Urothelium cell line (cell line): Measurements from ENCODE around the gene CACNG5.

Experiments used
- DNase-seq: peaks from one replicate; pipeline ENCODE4 v3.0.0; 2011; ENCODE audit warnings: low spot score, mixed read lengths
- FAIRE-seq: peaks from 2 replicates; lab custom pipeline; 2011; peaks lifted over from hg19 to GRCh38; lab: Jason Lieb, UNC

Gene CACNG5

GRCh38 chr17:66848496-66848895 is 13.6 kb downstream of the CACNG5 start:
- DNase-seq (no peak), FAIRE-seq (no peak)

- DNase-seq (no peak), FAIRE-seq (no peak)
Observed at GRCh38 chr17:66849032-66849655, 14.2 kb downstream of the CACNG5 start.

- FAIRE-seq (no peak), DNase-seq (no peak)
Observed at GRCh38 chr17:66849851-66850580, 15.1 kb downstream of the CACNG5 start.

DNA sequence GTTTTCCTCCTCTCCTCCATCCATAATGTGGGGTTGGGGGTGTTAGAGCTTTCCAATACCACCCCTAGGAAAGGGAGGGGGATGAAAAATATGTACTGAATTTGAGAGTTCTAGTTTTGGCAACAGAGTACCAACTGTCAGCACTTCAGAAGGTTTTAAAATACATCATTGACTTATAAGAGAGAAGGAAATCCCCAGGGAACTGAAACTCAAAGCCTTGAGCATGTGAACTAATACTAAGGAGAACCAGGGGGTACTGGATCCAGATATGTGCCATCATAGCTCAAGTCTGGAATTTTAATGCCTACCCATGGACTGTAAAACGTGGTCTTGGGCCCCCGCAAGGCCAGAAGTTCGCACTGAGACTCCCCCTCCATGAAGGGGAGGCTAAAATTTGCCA is 15.8 kb downstream of the CACNG5 start:
- DNase-seq (no peak), FAIRE-seq (no peak)

GRCh38 chr17:66855204-66855603 is 20.3 kb downstream of the CACNG5 start:
- FAIRE-seq (no peak), DNase-seq (no peak)

DNA sequence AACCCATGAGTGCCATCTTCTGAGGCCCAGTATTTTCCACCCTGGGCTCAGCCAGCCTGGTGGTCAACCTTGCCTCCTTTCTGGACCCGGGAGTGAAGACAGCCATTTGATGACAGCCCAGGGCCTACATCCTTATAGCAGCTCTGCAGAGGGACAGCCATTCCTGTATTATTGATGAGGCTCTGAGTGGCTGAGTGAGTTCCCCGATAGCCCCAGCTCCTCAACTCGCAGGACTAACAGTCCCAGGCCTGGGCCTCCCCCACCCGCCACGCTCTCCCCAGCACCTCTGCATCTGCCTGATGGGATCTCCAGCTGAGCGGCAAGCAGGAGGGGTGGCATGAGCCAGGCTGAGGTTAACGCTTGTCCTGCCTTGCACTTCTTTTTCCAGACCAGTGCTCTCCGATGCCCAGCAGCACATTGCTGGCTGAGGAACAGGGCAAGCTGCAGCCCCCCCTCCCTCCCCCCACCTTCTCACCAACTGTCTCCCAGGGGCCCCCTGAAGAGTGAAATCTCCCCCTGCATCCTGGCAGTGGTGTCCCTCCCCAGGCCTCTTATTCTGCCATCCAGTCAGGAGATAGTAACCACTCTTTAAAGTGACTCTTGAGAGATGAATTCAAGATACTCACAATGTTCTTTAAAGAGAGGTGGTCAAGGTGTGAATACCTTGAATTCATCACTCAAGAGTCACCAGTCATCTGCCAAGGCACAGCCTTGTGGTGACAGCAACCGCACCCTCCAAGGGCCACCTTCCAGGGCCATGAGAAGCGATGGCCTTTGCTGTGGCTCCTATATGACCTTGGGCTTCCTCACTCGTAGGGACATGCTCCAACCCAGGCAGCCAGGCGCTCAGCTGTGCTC is 23.5 kb downstream of the CACNG5 start:
- no peak for DNase-seq
- FAIRE-seq = no peak

- FAIRE-seq = no peak
Observed at GRCh38 chr17:66859353-66859752, 24.4 kb downstream of the CACNG5 start.

DNA sequence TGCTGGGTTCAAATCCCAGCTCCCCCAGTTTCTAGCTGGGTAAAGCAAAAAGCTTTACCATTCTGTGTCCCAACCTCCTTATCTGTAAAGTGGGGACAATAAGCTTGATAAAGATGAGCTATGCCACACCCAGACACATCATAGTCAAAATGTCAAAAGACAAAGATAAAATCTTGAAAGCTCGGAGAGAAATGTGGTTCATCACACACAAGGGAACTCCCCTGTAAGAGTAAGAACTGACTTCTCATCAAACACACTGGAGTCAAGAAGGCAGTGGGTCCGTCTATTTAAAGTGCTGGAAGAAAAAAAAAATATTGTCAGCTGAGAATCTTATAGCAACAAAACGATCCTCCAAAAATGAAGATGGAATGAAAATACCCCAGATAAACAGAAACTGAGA is 25.3 kb downstream of the CACNG5 start:
- FAIRE-seq (no peak), DNase-seq (no peak)

More at GRCh38 chr17:66859353-66859752, 24.4 kb downstream of the CACNG5 start:
- no peak for DNase-seq

GRCh38 chr17:66863820-66864219 is 28.9 kb downstream of the CACNG5 start:
- DNase-seq (no peak), FAIRE-seq (peak; percentile 35)

- no peak for FAIRE-seq
- DNase-seq = no peak
Observed at GRCh38 chr17:66865151-66865550, 30.2 kb downstream of the CACNG5 start.

DNA sequence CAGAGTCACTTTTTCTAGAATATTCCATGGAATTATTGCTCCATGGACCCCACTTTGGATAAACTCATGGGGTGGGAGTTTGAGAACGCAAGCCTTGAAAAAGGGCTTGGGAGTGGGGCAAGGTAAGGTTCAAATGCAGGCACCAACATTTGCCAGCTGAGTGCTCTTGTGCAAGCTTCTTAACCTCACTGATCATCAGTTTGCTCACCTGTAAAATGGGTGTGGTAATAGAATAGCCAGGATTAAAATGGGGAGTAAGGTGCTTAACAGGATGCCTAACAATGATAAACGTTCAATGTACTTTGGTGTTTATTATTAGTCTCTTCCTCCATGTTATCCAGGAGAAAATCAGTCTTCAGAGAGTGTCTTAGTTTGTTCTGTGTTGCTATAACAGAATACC is 39.0 kb downstream of the CACNG5 start:
- DNase-seq = no peak
- no peak for FAIRE-seq

DNA sequence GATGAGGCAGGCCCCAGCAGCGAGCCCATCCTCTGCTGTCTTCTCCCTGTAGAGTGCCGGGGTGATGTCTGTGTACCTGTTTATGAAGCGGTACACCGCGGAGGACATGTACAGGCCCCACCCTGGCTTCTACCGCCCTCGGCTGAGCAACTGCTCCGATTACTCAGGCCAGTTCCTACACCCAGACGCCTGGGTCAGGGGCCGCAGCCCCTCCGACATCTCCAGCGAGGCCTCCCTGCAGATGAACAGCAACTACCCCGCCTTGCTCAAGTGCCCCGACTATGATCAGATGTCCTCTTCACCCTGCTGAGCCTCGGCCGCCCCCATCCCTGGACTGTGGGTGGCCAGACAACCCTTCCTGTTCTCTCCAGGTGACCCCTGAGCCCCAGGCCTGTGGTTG is 50.0 kb downstream of the CACNG5 start:
- no peak for FAIRE-seq
- DNase-seq = no peak

DNA sequence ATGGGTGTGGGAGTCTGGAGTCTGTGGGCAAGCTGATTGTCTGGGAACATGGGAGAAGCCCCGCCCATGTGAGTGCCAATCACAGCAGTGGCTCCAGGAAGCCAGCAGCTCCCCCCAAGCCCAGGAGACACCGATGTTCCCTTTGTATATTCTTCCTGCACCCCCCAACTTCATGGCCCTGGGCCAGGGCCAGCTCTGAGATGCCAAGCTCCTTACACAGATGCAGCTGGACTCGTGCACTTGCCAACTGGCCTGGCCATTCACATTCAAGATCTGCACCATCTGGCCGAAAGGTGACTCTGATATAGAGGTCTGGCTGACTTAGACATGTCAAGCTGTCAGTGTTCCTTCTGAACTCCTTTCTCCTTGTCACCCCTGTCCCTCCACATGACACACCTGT is 50.5 kb downstream of the CACNG5 start:
- FAIRE-seq (no peak), DNase-seq (no peak)

GRCh38 chr17:66889480-66890230 is 54.7 kb downstream of the CACNG5 start:
- FAIRE-seq = peak; percentile 48
- no peak for DNase-seq

GRCh38 chr17:66892246-66892645 is 57.3 kb downstream of the CACNG5 start:
- no peak for FAIRE-seq
- no peak for DNase-seq

GRCh38 chr17:66893382-66893781 is 58.5 kb downstream of the CACNG5 start:
- FAIRE-seq = no peak
- DNase-seq = no peak

- FAIRE-seq = no peak
- DNase-seq = no peak
Observed at GRCh38 chr17:66893863-66894262, 58.9 kb downstream of the CACNG5 start.

GRCh38 chr17:66897141-66897540 is 62.2 kb downstream of the CACNG5 start:
- DNase-seq (no peak), FAIRE-seq (peak; percentile 68)

DNA sequence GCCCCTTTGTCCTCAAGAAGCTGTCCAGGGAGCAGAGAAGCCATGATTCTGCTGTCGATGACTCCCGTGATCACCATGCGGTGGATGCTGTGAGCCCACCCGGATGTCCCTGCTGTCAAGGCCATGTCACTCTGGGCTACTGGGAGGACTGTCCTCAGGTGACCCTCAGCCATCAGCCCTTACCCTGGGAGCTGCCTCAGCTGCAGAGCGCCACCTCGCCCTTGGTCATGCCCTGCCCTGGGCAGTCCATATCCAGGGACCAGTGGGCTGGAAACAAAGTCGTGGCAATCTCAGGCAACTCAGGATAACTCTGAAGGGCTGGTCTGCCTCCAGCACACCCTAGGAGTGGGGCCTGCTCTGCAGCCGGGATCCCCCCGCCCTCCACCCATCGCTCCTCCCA is 63.6 kb downstream of the CACNG5 start:
- FAIRE-seq = no peak
- no peak for DNase-seq

GRCh38 chr17:66900126-66901010 is 65.5 kb downstream of the CACNG5 start:
- no peak for DNase-seq
- no peak for FAIRE-seq
